GM19025 (cell line): ENCODE results near the gene CD109.
"Not testable (repeated sequence)": the region's sequence is repeated elsewhere in the genome, so short reads cannot be mapped to it uniquely, and the experiment has no call there.

Source experiments
- ATAC-seq: cut with Tn5 transposase; IDR thresholded peaks from one replicate; pipeline ENCODE4 v1.9.1; 2021; ENCODE audit warnings: mild to moderate bottlenecking, low read depth, moderate library complexity; ENCODE audit not compliant: unreplicated experiment

CD109 gene

GRCh38 chr6:73724389-73724788 lies 28.4 kb downstream of the CD109 start:
- no peak for ATAC-seq

GRCh38 chr6:73725192-73725591 lies 29.2 kb downstream of the CD109 start:
- ATAC-seq = not testable (repeated sequence)

GRCh38 chr6:73727114-73727513 lies 31.1 kb downstream of the CD109 start:
- ATAC-seq = no peak

GRCh38 chr6:73728548-73729205 lies 32.7 kb downstream of the CD109 start:
- peak; percentile 65 for ATAC-seq

GRCh38 chr6:73731285-73731684 lies 35.3 kb downstream of the CD109 start:
- ATAC-seq = no peak

GRCh38 chr6:73732845-73733675 lies 37.1 kb downstream of the CD109 start:
- ATAC-seq = peak; percentile 51

- no peak for ATAC-seq
These were observed 37.8 kb downstream of the CD109 start for GRCh38 chr6:73733791-73734190.

- ATAC-seq = no peak
These were observed 38.9 kb downstream of the CD109 start for GRCh38 chr6:73734832-73735453.

GRCh38 chr6:73738367-73739028 lies 42.5 kb downstream of the CD109 start:
- ATAC-seq = no peak

GRCh38 chr6:73739096-73739495 lies 43.1 kb downstream of the CD109 start:
- ATAC-seq = peak; percentile 62

- no peak for ATAC-seq
These were observed 46.4 kb downstream of the CD109 start for GRCh38 chr6:73742433-73742832.

GRCh38 chr6:73743081-73743480 lies 47.1 kb downstream of the CD109 start:
- no peak for ATAC-seq

GRCh38 chr6:73743556-73743955 lies 47.6 kb downstream of the CD109 start:
- no peak for ATAC-seq

- no peak for ATAC-seq
These were observed 50.8 kb downstream of the CD109 start for GRCh38 chr6:73746787-73747186.

- peak; percentile 100 for ATAC-seq
These were observed 51.3 kb downstream of the CD109 start for GRCh38 chr6:73747289-73747688.

GRCh38 chr6:73752943-73753342 lies 56.9 kb downstream of the CD109 start:
- ATAC-seq = no peak

- ATAC-seq = no peak
These were observed 70.0 kb downstream of the CD109 start for GRCh38 chr6:73766040-73766439.

- no peak for ATAC-seq
These were observed 72.6 kb downstream of the CD109 start for GRCh38 chr6:73768558-73768957.

- no peak for ATAC-seq
These were observed 74.0 kb downstream of the CD109 start for GRCh38 chr6:73769976-73770375.

GRCh38 chr6:73774311-73774774 lies 78.3 kb downstream of the CD109 start:
- ATAC-seq = peak; percentile 61

- ATAC-seq = no peak
These were observed 83.9 kb downstream of the CD109 start for GRCh38 chr6:73779943-73780342.
